GM13977 (cell line): Measurements from ENCODE around the gene ABLIM2.

Experiments used
- DNase-seq: peaks from one replicate; pipeline ENCODE4 v3.0.0; 2012; ENCODE audit warnings: low spot score
- in situ Hi-C: fragments of 300-500 bp; cut with MboI; formaldehyde crosslinking; loops from one replicate; pipeline ENCODE4 v1.12.0; 2022; ENCODE audit warnings: low sequenced_read_pairs, low pct_unique_long_range_greater_than_20kb, mixed read lengths, inconsistent platforms; ENCODE audit not compliant: unreplicated experiment
- TF ChIP-seq, protein P1 (sequence below): IDR thresholded peaks from 2 replicates; pipeline ENCODE4 v1.5.1; 2012; ENCODE audit warnings: mild to moderate bottlenecking, control low read depth; ENCODE audit not compliant: insufficient read depth; ENCODE audit errors: extremely low read depth, missing control alignments

Gene ABLIM2

DNA sequence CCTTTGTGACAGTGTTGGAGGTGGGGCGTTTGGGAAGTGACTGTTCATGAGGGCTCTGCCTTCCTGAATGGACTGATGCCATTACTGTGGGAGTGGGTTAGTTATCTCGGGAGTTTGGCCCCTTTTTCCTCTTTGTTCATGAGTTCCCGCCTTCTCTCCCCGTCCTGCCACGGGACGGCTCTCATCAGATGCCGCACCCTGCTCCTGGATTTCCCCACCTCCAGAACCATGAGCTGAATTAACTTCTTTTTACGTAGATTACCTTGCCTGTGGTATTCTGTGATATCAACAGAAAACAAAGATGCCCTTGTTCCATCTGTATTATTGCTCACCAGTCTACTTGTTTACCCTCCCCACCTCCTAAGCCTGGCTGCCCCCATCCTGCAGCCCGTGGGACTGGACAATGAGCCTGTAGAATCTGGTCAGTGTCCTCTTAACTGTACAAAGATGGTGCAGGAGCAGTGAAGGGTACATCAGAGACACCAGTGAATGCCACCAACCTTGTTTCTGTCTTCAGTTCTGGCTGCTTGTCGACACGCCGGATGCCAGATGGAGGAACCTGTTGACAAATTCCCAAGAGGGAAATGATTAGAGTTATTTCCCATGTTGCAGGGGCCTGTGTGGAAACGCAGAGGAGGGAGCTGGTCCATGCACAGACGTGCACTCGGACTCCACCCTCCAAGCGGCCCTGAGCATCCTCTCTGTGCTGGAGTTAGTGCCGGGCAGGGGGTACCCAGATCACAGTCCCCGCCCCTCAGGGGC is 104.7 kb downstream of the ABLIM2 start:
- in situ Hi-C loops = no loop called here
- TF ChIP-seq, protein P1, sequence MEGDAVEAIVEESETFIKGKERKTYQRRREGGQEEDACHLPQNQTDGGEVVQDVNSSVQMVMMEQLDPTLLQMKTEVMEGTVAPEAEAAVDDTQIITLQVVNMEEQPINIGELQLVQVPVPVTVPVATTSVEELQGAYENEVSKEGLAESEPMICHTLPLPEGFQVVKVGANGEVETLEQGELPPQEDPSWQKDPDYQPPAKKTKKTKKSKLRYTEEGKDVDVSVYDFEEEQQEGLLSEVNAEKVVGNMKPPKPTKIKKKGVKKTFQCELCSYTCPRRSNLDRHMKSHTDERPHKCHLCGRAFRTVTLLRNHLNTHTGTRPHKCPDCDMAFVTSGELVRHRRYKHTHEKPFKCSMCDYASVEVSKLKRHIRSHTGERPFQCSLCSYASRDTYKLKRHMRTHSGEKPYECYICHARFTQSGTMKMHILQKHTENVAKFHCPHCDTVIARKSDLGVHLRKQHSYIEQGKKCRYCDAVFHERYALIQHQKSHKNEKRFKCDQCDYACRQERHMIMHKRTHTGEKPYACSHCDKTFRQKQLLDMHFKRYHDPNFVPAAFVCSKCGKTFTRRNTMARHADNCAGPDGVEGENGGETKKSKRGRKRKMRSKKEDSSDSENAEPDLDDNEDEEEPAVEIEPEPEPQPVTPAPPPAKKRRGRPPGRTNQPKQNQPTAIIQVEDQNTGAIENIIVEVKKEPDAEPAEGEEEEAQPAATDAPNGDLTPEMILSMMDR = no peak
- no peak for DNase-seq

DNA sequence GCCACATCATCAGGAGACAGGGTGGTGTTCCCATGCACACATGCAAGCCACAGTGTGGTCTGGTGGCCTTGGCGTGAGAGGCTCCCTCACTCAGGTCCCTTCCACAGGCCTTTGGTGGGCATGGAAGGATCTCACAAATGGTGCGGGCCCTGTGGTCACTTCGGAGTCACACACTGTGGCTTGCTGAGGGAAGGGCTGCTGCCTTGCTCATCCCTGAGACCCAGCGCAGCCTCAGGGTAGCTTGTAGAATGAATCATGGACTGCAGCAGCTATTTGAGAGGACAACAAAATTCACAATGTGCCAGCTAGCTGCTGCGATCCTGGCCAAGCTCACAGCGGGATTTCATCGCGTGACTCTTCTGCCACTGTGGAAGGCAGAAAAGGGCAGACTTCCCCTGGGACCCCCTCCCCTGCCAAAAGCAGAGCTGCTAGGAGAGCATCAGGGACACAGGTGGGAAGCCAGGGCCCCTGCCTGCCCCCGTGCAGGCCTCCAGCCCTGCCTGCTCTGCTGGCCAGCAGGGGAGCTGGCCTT is 106.4 kb downstream of the ABLIM2 start:
- in situ Hi-C loops = no loop called here
- TF ChIP-seq, protein P1 = no peak
- no peak for DNase-seq

DNA sequence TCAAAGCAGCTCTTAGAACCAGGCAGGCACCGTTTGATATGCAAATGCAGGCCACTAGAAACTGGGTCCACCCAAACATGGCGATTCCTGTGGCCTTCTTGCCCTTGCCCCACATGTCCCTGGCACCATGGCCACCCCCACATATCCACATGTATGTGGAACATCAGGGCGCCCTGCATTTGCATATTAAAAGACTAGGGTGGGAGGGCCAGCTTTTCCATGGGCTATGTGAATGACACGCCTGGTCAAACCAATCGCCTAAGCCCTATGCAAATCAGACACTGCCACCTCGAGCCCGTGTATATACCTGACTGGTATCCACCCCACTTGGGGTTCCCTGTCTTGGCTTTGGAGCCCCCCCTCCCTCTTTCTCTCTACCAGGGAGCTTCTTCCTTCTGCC is 107.0 kb downstream of the ABLIM2 start:
- DNase-seq = no peak
- TF ChIP-seq, protein P1 = no peak
- in situ Hi-C loops = no loop called here

DNA sequence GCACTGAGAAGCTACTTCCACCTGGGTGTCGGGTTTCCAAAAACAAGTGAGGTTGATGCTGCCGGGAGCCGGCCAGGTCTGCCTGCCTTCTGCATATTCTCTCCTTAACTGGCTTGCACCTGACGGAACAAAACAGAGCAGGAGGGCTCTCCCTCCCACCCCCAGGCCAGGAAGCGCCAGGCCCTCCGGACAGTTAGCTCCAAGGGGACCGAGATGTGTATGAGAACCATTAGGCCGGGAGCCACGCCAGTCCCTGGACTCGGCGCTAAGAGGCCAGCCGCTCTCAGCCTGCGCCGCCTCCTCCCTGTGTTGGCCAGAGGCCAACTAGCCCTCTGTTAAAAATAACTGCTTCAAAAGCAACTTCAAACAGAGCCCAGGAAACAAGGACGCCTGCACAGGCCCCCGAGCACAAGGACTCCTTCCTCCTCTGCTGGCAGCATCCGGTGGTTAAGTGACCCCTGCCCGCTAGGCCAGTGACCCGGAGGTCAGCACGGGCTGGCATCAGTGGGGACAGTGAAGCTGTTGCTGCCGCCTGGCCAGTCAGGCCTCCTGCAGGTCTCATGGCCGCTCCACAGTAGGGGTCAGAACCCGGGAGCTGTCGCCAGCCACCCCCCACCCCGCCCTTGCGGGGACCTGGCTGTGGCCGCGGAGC is 107.9 kb downstream of the ABLIM2 start:
- in situ Hi-C loops = no loop called here
- TF ChIP-seq, protein P1 = no peak
- DNase-seq = no peak

DNA sequence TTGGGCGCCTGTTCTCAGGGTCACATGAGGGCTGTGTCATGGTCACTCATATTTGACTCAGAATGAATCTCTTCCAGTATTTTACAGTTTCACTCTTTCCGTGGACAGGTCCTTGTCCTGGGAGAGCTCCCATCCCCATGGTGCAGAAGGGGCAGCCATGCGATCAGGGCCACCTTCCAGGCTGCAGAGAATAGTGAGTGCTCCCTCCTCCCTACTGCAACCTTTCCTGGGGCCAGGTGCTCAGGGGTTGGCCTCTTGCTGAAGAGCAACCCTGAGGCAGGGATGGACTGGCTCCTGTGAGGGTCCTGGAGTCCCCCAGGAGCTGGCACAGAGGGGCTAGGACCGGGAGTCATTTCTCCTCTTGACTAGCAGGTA is 108.4 kb downstream of the ABLIM2 start:
- DNase-seq = no peak
- TF ChIP-seq, protein P1 = no peak
- in situ Hi-C loops = no loop called here

DNA sequence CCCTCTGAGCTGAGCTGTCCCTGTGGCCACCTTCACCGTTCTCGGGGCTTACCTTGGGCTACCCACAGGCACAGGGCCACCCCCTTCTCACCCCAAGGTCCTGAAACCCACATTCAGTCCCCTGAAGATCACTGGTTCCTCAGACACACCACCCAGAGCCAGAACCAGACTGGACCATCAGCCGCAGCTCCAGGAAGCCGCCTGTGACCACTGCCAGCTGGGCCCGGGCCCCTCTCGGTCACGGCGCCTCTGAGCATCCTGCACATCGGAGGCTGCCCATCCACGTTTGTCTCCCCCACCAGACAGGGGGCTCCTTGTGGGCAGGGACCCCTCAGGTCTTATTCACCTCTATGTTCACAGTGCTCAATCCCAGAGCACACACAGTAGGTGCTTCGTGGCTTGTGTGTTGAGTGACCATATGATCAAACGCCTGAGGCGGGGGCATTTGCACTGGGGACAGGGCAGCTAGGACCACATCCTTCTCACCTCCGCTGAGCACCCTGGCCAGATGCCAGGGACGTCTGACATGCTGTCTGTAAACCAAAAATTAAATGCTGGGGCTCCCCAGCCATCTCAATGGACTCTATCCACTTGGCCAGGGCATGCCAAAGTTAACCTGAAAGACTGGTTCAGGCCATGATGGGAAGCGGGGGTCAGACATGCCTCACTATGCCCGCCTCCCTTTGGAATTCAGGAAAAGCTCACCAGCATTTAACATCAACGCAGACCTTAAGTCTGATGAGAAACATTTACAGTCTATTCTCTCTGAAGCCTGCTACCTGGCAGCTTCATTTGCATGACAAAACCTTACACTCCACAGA is 109.5 kb downstream of the ABLIM2 start:
- in situ Hi-C loops = no loop called here
- no peak for DNase-seq
- TF ChIP-seq, protein P1 = no peak
